Esophagus squamous epithelium (tissue), 5 donors: ENCODE data around the gene SMARCA2. TPM values are rescaled to one million over a fixed set of nuclear protein-coding genes. Genes with fewer than 3 reads are reported as not detected.

Source experiments
- DNase-seq: peaks from one replicate; lab custom pipeline; 2025; lab: John Stamatoyannopoulos, UW
- H3K27ac ChIP-seq, 4 donors: fragments of 200-600 bp; sonication (generic); one replicate each; pipeline ENCODE4 v1.5.1; 2016 to 2019; ENCODE audit warnings: mild to moderate bottlenecking in 1 of 4
- H3K27me3 ChIP-seq, 4 donors: fragments of 200-600 bp; sonication (generic); 1 replicate in 3 of 4; 2 replicates in 1 of 4; pipeline versions ENCODE4 v1.5.1 to v1.6.0; 2017 to 2021; ENCODE audit warnings: antibody characterized with exemption in 1 of 4
- H3K36me3 ChIP-seq, 3 donors: fragments of 200-600 bp; sonication (generic); one replicate each; pipeline ENCODE4 v1.5.1; 2016 to 2019
- H3K4me1 ChIP-seq, 3 donors: fragments of 200-600 bp; sonication (generic); one replicate each; pipeline ENCODE4 v1.5.1; 2017 to 2019
- H3K4me3 ChIP-seq, 4 donors: fragments of 200-600 bp; sonication (generic); 1 replicate in 3 of 4; 2 replicates in 1 of 4; pipeline ENCODE4 v1.5.1; 2016 to 2019; ENCODE audit warnings: mild to moderate bottlenecking in 2 of 4, moderate library complexity in 1 of 4
- H3K9me3 ChIP-seq, 3 donors: fragments of 200-600 bp; sonication (generic); one replicate each; pipeline ENCODE4 v1.5.1; 2016 to 2019
- CTCF ChIP-seq, 6 experiments: fragments of 450-650 bp in 4 of 6; fragments of 200-600 bp in 2 of 6; sonication (generic) in 2 of 6; IDR thresholded peaks; one replicate each; pipeline ENCODE4 v1.5.1; 2016 to 2019; ENCODE audit warnings: antibody characterized with exemption in 6 of 6, mild to moderate bottlenecking in 4 of 6, moderate library complexity in 4 of 6
- POLR2A ChIP-seq, 4 donors: fragments of 450-650 bp; IDR thresholded peaks; one replicate each; pipeline ENCODE4 v1.6.1; 2017; ENCODE audit warnings: antibody characterized with exemption in 4 of 4, mild to moderate bottlenecking in 4 of 4, moderate library complexity in 3 of 4
- WGBS, 2 donors: methylation state at CpG; one replicate each; pipeline ENCODE4 v1.1.5; 2018; 5-methylcytosine and 5-hydroxymethylcytosine counted together
- intact Hi-C: fragments of 100-400 bp; cut with DNase I; formaldehyde crosslinking; loops from one replicate; pipeline ENCODE4 v1.15.0; 2022
- total RNA-seq, 4 donors: library from RNA; depleted of rRNA; stranded (reverse); fragments of >200 nt; gene quantifications; one replicate each; pipeline ENCODE4 v1.1.0, GENCODE V29; 2016
- donor health status: DM: yes; HTN: yes; CAD: no.

SMARCA2 gene
- total RNA-seq, 4 donors from 2014 or later: 51.0 to 93.3 (median 64.1) TPM

GRCh38 chr9:2023042-2023441, 7.9 kb downstream of the SMARCA2 start:
- Histone ChIP-seq H3K9me3 (no peaks in the 10 kb centered on the region), H3K4me1 (peaks cover 11 to 100% (median 51%) of the 10 kb centered on the region in 3 donors), H3K27ac (peak overlapping the region in 3 of 4 donors; percentile 25 to 52 (median 51)), H3K27me3 (no peaks in the 10 kb centered on the region), H3K4me3 (no peak overlapping the region), H3K36me3 (no peaks in the 10 kb centered on the region)
- DNase-seq: no peak
- TF ChIP-seq CTCF (IDR thresholded peaks at IDR 0.05): no peak
- no peak for TF ChIP-seq POLR2A (IDR thresholded peaks at IDR 0.05)
- WGBS, 2 donors: 45 to 59% methylated on average over 3 of the region's 3 CpGs
- intact Hi-C loops: no loop called here

DNA sequence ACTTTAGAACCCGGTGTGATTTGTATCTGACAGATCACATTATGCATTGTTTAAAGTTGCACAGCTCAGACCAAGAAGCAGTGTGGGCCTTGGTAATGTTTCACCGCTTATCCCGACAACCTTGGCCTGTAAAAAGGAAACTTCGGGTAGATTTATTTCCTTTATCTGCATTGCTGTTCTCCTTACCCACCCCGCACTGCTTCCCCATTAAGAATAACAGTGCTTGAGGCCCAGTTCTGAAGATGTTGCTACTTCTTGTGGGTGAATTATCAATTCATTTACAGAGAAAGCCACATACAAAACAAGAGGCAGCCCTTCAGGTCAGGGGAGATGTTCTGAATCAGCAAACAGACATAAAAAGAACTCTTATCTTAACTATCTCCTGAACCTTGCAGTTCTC, 8.4 kb downstream of the SMARCA2 start:
- DNase-seq: no peak
- Histone ChIP-seq H3K27ac (peak overlapping the region in 3 of 4 donors; percentile 25 to 52 (median 51)), H3K9me3 (no peaks in the 10 kb centered on the region), H3K27me3 (no peaks in the 10 kb centered on the region), H3K36me3 (no peaks in the 10 kb centered on the region), H3K4me3 (no peak overlapping the region), H3K4me1 (peaks cover 6 to 99% (median 51%) of the 10 kb centered on the region in 3 donors)
- WGBS, 2 donors: 30 to 64% methylated on average over 5 of the region's 5 CpGs
- intact Hi-C loops: no loop called here
- TF ChIP-seq CTCF (IDR thresholded peaks at IDR 0.05) (no peak), POLR2A (IDR thresholded peaks at IDR 0.05) (no peak)

- Histone ChIP-seq H3K9me3 (no peaks in the 10 kb centered on the region), H3K4me3 (no peak overlapping the region), H3K36me3 (peaks cover 0 to 3% (median 0%) of the 10 kb centered on the region in 3 donors), H3K27me3 (no peaks in the 10 kb centered on the region), H3K27ac (peak overlapping the region in 3 of 4 donors; percentile 23 to 54 (median 48)), H3K4me1 (peaks cover 3 to 97% (median 37%) of the 10 kb centered on the region in 3 donors)
- DNase-seq: no peak
- intact Hi-C loops: no loop called here
- TF ChIP-seq CTCF (IDR thresholded peaks at IDR 0.05) (no peak), POLR2A (IDR thresholded peaks at IDR 0.05) (no peak)
- WGBS, 2 donors: 45 to 48% methylated on average over 5 of the region's 5 CpGs
Measured at GRCh38 chr9:2024888-2025782, 10.0 kb downstream of the SMARCA2 start.

DNA sequence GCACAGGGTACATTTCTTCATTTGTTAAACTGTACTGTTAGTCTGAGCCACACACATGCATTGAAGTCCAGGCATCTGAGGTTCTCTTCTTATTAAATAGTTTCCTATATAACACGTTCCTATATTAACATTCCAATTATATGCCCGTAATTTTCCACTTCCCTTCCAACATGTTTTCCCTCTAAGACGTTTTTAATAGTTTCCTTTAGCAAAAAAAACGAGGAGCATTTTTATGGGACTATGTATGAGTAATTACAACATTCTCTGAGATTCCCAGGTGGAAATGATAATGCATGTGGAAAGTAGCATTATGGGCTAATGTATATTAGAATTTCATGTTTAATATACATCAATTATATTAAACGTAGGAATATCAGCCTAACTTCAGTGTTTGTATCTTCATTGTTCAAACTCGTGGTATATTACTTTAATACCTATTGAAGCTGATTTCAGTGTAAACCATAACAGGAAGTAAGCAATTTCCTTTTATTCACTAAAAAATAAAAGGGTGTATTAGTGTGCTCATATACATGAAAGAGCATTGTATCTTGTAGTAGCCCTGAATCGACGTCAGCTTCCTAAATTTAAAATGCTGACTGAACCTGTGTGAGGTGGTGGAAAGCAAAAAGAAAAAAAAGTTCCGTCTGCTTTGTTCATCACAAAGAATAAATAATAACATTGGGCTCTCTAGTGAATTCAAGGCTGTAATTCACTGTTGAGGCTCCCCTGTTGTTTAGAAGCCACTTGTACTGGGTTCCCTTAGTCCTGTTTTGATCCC, 11.3 kb downstream of the SMARCA2 start:
- Histone ChIP-seq H3K9me3 (no peaks in the 10 kb centered on the region), H3K4me1 (peaks cover 3 to 89% (median 37%) of the 10 kb centered on the region in 3 donors), H3K27me3 (no peaks in the 10 kb centered on the region), H3K36me3 (peaks cover 0 to 8% (median 0%) of the 10 kb centered on the region in 3 donors), H3K27ac (peak overlapping the region; percentile 7 to 54 (median 36)), H3K4me3 (no peak overlapping the region)
- TF ChIP-seq CTCF (IDR thresholded peaks at IDR 0.05): no peak
- TF ChIP-seq POLR2A (IDR thresholded peaks at IDR 0.05): no peak
- no peak for DNase-seq
- 59 to 71% methylated on average over 9 of the region's 9 CpGs for WGBS, 2 donors
- intact Hi-C loops: no loop called here
